ENCODE measurements around the gene NSD1.

- no peak for TF ChIP-seq EZH2 (IDR thresholded peaks at IDR 0.05; ENCODE audit: low read length, missing control alignments)
- TF ChIP-seq, protein P1, sequence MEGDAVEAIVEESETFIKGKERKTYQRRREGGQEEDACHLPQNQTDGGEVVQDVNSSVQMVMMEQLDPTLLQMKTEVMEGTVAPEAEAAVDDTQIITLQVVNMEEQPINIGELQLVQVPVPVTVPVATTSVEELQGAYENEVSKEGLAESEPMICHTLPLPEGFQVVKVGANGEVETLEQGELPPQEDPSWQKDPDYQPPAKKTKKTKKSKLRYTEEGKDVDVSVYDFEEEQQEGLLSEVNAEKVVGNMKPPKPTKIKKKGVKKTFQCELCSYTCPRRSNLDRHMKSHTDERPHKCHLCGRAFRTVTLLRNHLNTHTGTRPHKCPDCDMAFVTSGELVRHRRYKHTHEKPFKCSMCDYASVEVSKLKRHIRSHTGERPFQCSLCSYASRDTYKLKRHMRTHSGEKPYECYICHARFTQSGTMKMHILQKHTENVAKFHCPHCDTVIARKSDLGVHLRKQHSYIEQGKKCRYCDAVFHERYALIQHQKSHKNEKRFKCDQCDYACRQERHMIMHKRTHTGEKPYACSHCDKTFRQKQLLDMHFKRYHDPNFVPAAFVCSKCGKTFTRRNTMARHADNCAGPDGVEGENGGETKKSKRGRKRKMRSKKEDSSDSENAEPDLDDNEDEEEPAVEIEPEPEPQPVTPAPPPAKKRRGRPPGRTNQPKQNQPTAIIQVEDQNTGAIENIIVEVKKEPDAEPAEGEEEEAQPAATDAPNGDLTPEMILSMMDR (conservative IDR thresholded peaks at IDR 0.05 in 1 of 2, IDR thresholded peaks at IDR 0.05 in 1 of 2; ENCODE audit: low read depth in 1 of 2, low read length in 2 of 2), result no peak
These were observed 205.6 kb downstream of the NSD1 start for GRCh38 chr5:177339107-177339638.

Data from fibroblast of lung (primary cell).